HG03378 (cell line): Measurements from ENCODE around the gene NBL1.

ENCODE experiments used
- ATAC-seq: cut with Tn5 transposase; IDR thresholded peaks from one replicate; pipeline ENCODE4 v1.9.1; 2021; ENCODE audit warnings: mild to moderate bottlenecking, moderate library complexity; ENCODE audit not compliant: unreplicated experiment

Gene NBL1

DNA sequence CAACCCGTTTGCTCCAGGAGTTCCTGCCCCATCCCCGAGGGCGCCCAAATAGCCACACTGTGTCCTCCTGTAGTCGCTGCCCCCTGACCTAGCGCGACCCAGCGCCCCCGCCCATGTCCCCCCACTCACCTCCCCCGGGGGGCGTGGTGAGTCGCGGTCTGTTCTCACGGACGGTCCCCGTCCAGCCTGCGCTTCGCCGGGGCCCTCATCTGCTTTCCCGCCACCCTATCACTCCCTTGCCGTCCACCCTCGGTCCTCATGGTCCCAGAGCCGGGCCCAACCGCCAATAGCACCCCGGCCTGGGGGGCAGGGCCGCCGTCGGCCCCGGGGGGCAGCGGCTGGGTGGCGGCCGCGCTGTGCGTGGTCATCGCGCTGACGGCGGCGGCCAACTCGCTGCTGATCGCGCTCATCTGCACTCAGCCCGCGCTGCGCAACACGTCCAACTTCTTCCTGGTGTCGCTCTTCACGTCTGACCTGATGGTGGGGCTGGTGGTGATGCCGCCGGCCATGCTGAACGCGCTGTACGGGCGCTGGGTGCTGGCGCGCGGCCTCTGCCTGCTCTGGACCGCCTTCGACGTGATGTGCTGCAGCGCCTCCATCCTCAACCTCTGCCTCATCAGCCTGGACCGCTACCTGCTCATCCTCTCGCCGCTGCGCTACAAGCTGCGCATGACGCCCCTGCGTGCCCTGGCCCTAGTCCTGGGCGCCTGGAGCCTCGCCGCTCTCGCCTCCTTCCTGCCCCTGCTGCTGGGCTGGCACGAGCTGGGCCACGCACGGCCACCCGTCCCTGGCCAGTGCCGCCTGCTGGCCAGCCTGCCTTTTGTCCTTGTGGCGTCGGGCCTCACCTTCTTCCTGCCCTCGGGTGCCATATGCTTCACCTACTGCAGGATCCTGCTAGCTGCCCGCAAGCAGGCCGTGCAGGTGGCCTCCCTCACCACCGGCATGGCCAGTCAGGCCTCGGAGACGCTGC lies 21.7 kb downstream of the NBL1 start:
- ATAC-seq = no peak

DNA sequence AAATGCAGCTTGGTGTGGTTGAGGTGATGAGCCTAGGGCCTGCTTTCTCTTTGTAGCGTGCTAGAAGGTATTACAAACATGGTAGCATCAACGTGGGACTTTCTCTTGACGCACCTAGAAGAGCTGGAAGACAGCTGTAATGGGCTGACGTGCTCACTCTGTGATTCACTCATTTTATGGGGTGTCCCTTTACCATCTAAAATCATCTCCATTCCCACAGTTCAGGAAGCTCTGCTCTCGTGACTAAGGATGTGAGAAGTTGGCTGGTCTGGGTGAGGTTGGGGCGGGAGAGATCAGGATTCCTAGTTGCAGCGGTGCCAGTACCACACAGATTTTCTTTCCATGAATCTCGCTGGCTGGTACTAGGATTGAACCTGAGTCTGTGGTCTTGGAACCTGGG lies 24.8 kb downstream of the NBL1 start:
- no peak for ATAC-seq

DNA sequence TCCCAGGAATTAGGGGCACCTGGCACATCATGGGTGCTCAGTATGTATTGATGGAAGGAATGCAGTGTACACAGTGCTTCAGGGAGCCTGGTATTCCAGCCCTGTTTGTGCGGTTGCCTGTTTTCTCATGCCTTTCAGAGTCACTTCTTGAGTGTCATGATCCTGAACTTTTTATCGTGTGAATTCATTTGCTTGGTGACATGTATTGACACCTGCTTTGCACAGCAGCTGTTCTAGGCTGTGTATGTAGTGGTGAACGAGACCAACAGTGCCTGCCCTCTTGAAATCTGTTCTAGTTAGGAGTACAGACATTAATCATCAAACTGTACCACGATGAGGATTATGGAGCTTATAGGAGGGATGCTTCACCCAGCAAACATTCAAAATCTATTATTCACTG lies 26.7 kb downstream of the NBL1 start:
- no peak for ATAC-seq

DNA sequence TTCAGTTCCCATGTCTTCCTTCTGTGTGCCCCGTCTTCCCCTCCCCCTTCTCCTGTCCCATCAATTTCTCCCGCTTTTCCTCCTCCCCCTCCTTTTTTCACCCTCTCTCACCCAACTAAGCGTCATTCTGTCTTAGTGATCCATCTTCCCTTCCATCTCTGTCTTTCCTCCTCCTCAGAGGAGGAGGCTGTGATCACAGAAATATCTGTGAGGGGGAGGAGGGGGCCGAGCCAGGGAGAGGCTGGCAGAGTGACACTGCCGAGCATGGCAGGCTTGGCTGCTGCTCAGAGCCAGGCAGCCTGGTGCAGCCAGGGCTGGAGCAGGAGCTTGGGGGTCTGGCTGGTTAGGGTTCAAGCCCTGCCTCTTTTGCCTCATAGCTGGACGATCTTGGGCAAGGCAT lies 28.1 kb downstream of the NBL1 start:
- ATAC-seq = no peak

DNA sequence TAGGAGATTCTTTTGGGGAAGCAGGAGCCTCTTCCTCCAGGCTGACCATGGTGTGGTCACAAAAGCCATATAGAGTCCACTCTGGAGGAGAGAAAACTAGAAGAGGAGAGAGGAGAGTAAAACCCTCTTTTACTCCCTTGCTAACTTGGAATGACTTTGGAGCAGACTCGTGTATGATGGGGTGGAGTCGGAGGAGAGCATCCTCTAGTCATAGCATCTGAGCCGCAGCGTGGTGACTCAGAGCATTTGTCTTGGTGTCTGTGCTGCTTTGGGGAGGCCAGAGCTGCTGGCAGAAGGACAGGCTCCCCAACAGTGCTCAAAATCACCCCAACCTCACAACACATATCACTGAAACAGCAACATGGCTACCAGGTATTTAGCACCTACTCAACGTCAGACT lies 31.7 kb downstream of the NBL1 start:
- no peak for ATAC-seq

DNA sequence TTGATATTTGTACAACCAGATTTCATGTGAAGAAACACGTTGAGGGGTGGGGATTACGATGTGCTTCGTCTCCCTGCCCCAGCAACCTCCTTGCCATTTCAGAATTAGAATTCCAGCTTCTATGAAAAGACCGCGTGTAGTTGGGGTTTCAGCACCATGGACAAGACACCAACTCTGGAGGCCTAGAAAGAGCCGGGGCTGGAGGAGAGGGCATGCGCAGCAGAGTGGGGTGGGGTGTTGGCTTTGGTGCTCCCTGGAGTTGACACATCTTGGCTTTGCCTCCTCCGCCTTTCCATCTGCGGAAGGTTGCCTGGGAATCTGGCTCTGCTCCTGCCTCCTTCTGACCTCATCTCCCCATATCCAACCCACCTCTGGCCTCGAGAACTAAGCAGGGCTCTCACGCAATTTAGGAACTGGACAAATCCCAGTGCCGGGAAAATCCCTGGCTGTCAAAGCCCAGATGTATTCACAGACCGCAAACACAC lies 32.4 kb downstream of the NBL1 start:
- ATAC-seq = no peak

DNA sequence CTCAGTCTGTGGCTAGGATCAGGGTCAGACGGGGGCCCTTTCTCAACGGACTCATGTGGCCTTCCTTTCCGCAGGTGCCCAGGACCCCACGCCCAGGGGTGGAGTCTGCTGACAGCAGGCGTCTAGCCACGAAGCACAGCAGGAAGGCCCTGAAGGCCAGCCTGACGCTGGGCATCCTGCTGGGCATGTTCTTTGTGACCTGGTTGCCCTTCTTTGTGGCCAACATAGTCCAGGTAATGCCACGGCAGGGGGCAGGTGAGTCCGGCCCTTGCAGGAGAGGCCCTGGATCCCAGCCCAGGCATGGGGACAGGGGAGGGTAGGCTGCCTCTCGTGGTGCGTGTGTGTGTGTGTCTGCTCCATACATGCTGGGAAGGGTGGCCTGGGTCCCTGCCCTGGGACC lies 34.4 kb downstream of the NBL1 start:
- ATAC-seq = no peak

DNA sequence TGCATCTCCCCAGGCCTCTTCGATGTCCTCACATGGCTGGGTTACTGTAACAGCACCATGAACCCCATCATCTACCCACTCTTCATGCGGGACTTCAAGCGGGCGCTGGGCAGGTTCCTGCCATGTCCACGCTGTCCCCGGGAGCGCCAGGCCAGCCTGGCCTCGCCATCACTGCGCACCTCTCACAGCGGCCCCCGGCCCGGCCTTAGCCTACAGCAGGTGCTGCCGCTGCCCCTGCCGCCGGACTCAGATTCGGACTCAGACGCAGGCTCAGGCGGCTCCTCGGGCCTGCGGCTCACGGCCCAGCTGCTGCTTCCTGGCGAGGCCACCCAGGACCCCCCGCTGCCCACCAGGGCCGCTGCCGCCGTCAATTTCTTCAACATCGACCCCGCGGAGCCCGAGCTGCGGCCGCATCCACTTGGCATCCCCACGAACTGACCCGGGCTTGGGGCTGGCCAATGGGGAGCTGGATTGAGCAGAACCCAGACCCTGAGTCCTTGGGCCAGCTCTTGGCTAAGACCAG lies 34.9 kb downstream of the NBL1 start:
- ATAC-seq = no peak

DNA sequence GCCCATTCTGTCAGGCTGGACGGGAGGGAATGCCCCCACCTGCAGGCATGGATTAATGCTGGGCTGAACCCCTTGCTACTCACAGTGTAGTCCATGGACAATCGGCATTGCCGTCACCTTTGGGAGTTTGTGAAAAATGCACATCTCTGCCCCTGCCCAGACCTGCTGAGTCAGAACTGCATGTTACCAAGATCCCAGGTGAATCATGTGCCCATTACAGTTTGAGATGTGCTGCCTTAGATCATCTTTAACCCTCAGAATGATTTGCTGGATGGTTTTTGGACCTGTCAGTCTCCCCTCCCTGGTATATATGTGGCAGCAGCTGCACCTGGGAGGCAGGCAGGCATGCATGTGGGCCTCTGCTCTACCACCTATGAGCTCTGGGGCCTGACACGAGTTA lies 35.6 kb downstream of the NBL1 start:
- ATAC-seq = no peak

DNA sequence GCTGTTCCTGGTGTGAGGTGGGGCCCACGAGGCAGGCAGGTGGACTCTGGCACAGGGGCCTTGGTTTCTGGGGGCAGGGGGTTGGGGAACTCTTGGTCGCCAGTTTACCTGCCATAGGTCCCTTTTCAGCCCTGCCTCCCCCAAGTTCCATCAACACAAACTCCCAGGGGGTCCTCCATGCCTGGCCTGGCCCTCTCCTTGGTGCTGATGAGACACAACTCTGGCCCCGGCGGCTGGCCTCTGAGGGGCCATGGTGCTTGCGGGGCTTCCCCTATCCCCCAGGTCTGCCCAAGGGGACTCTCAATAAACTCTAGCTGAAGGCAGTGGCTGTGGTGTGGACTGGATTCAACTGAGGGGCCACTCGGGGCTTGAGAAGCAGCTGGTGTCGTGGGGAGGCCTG lies 36.5 kb downstream of the NBL1 start:
- no peak for ATAC-seq

DNA sequence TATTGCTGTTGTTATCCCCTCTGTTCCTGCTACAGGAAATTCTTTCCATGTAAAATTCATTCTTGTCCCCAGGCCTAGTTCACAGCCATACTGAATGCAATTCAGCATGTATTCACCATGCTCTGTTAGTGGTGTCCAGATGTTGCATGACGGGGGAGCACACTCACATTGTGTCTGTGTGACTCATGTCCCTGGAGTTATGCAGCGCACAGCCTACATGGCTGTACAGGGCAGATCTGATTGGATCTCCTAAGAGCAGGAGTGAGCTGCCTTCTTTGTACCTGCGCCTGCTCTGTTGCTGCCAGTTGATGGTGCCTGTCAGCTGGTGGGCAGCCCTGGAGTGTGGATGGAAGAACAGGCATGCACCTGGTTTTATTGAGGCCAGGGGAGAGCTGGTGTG lies 38.1 kb downstream of the NBL1 start:
- no peak for ATAC-seq

DNA sequence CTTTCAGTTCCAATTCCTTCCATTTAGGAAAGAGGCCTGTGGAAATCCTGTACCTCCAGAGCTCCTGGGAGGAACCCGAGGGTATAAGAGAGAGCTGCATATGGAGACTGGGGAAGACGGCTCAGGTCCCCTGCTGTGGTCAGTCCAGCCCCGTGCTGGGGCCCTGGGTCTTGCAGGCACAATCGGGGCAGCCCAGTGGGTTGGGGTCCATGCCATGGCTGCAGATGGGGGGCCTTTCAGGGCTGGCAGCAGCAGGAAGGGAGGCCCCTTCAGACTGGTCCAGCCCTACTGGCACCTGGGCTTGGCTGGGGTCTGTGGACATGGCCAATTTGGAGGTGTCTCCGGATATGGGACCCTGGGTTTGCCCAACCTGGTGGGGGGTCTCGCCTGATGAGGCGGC lies 38.8 kb downstream of the NBL1 start:
- ATAC-seq = no peak

DNA sequence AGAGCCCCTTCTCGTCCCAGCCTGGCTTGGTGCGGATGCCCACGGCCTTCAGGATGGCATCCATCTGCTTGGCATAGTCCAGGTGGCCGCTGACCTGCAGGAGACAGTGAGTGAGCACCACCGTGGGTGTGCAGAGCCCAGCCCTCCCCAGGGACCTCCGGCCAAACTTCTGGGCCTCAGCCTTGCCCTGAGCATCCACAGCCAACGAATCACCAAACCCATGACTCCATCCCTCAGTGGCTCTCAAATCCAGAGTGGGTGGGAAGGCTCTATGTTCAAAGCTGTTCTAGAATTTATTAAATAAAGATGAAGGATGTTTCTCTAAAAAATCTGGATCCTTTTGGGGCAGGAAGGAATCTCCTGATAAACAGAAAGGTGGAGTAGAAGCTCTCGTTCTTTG lies 39.2 kb downstream of the NBL1 start:
- ATAC-seq = no peak

DNA sequence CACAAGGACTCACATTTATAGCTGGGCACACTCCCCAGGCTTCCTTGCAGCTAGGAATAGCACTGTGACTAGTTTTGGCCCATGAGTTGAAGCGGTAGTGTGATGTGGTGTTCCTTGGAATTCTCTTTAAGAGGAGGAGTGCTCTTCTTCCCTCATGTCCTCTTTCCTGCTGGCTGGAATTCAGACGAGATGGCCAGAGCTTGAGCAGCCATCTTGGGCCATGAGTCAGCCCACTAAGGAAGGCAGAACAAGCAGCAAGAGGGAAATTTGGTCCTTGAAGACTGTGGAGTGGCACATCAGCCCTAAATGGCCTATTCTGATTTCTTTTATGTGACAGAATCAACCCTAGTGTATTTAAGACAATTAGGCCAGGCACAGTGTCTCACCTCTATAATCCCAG lies 40.6 kb downstream of the NBL1 start:
- no peak for ATAC-seq

DNA sequence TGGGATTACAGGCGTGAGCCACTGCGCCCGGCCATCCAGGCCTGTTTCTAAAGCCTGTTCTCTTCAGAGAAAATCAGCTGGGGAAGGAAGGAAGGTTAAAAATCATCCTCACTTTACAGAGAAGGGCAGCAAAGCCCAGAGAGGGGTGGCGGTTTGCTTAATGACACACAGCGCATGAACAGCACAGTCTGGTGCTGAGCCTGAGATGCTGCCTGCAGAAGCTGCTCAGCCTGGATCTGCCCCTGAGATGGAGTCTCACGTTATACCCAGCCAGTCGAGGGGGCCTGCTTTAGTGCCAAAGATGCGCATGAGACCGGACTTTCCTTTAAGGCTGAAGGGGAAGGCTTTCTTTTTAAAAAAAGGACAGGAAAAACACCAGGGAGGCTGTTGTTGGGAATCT lies 41.9 kb downstream of the NBL1 start:
- no peak for ATAC-seq

DNA sequence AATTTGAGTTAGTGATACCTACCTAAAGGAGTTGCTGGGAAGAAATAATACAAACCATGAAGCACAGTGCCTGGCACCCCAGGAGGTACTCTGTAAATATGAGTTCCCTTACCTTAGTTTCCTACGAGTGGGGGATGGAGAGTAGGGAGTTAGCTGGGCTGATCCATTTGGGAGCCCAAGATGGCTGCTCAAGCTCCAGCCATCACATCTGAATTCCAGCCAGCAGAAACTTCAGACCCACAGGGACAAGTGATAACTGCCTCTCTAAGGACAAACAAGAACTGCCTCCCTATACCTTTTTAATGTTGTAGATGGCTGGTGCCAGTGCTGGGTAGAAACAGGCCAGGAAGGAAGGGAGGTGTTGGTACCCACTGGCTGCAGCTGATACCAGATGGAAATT lies 43.3 kb downstream of the NBL1 start:
- ATAC-seq = no peak

DNA sequence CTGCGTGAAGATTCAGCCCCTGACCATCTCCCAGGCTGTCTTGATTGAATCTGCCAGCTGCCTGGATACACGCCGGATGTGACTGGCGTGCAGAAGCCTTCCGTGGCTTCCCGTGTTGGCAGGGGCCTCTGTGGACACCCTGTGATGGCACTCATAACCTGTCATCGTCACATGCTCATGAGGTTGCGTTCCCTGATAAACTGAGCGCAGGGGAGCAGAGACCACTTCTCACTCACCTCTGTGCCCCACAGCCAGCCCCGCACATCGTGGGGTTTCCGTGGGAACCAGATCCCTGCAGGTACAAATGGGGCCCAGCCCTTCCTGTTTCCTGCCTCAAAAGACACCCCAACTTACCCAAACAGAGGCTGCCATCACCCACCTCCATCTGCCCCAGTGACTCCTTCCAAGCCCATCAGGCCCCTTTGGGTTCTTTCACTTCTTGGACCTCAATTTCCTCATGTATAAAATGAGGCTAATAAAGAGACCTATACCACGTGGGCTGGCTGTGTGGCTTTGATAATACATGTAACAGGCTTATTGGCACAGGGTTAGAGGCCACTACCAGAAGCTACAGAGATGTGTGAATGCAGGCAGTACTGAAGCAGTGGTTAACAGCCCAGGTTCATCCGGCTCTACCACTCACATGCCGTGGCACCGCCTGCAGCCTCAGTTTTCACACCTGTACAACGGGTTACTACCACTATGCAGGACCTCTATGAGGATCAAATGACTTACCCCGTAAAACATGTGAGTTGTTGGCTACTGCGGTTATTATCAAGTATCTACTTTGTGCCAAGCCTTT lies 44.1 kb downstream of the NBL1 start:
- no peak for ATAC-seq

DNA sequence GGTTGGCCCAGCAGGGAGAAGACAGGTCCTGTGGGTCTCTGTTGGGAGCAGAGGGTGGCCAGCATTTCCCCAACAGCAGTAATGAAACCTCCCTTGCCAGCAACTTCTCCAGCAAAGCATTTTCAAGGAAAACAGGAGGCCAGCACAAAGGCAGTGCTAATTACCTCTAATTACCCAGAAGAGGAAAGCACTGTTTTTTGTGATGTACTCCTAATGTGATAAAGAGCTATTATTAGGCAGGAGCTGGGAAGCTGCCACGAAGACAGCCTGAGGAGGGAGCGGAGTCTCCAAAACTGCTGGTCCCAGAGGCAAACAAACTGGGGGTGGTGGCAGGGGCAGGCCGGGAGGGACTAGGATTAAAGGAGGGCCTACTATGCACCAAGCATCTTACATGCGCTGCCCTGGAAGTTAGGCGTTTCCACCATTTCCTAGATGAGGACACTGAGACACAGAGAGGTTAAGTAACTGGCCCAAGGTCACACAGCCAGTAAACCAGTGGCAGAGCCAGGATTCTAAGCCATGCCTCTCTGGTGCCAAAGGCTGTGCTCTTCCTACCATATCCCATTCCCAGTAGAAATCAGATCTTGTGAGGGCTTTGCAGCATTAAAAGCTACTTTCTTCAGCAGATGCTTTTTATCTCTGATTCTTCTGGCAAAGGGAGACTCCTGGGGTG lies 45.1 kb downstream of the NBL1 start:
- ATAC-seq = no peak

DNA sequence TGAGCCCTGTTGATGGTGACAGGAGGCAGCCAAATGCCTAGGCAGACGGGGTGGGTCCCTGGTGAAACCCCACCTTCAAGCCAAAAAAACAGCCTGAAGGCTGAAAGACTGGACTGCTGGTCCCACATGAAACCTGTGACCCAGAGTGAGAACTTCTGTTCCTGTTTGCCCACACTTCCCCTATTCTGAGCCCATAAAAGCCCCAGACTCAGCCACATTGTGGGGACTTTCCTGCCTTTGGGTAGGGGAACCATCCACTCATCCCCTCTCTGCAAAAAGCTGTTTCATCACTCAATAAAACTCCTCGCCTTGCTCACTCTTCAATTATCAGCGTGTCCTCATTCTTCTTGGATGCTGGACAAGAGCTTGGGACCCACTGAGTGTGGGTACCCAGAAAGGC lies 45.7 kb downstream of the NBL1 start:
- no peak for ATAC-seq

DNA sequence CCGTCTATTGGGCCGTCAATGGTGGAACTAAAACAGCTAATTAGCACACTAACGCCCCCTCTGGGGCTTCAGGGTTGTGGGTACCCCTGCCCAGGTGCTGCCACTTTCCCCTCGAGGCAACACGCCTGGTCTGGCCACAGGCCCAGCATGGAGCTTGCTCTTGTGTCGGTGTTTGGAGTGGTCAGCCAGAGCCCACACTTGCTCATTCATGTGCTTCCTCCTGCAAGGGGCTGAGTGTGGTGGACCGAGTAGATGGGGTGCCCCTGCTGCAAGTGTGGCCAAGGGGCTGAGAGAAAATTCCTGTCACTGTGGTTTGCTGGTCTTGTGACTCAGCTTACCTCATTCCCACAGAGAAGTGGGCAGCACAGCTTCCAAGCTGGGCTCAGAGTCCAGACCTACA lies 46.2 kb downstream of the NBL1 start:
- ATAC-seq = no peak

DNA sequence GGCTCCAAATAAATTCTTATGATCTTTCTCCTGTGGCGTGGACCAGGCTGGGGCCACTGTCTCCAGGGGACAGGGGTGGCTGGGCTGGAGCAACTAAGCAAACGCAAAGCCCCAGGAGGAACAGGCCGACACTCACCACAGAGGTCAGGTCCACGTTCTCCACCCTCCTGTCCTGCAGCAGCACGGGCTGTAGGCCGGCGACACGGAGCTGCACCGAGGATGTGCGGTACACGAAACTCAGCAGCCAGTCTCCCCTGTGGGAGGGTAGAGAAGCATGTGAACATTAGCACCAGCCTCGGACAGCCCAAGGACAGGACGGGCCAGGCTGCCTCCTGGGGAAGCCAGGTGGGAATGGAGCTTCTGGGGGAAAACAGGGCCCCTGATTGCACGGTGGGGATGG lies 50.2 kb downstream of the NBL1 start:
- ATAC-seq = no peak
